HG03571 (cell line): ENCODE results near the gene CASKIN2.

Experiments used
- ATAC-seq: cut with Tn5 transposase; IDR thresholded peaks from one replicate; pipeline ENCODE4 v1.9.1; 2021; ENCODE audit not compliant: unreplicated experiment

The CASKIN2 gene

GRCh38 chr17:75507733-75508719 is 7.3 kb downstream of the CASKIN2 start:
- no peak for ATAC-seq

- no peak for ATAC-seq
Measured at GRCh38 chr17:75506888-75507287, 8.4 kb downstream of the CASKIN2 start.

- ATAC-seq: no peak
Measured at GRCh38 chr17:75506134-75506533, 9.2 kb downstream of the CASKIN2 start.

GRCh38 chr17:75505640-75506039 is 9.7 kb downstream of the CASKIN2 start:
- no peak for ATAC-seq

GRCh38 chr17:75505152-75505409 is 10.3 kb downstream of the CASKIN2 start:
- ATAC-seq: no peak

- no peak for ATAC-seq
Measured at GRCh38 chr17:75504347-75505151, 10.8 kb downstream of the CASKIN2 start.

GRCh38 chr17:75503976-75504346 is 11.4 kb downstream of the CASKIN2 start:
- ATAC-seq: no peak

GRCh38 chr17:75503337-75503950 is 11.9 kb downstream of the CASKIN2 start:
- ATAC-seq: no peak

GRCh38 chr17:75502721-75503329 is 12.5 kb downstream of the CASKIN2 start:
- ATAC-seq: no peak

GRCh38 chr17:75502072-75502720 is 13.1 kb downstream of the CASKIN2 start:
- no peak for ATAC-seq

GRCh38 chr17:75501378-75502071 is 13.8 kb downstream of the CASKIN2 start:
- ATAC-seq: no peak

GRCh38 chr17:75500419-75501216 is 14.7 kb downstream of the CASKIN2 start:
- ATAC-seq: no peak

- no peak for ATAC-seq
Measured at GRCh38 chr17:75499313-75500022, 15.9 kb downstream of the CASKIN2 start.

GRCh38 chr17:75498726-75499213 is 16.6 kb downstream of the CASKIN2 start:
- no peak for ATAC-seq

GRCh38 chr17:75498039-75498725 is 17.2 kb downstream of the CASKIN2 start:
- no peak for ATAC-seq

GRCh38 chr17:75496005-75496404 is 19.3 kb downstream of the CASKIN2 start:
- no peak for ATAC-seq

GRCh38 chr17:75494326-75494877 is 20.9 kb downstream of the CASKIN2 start:
- ATAC-seq: no peak
